A673 (cell line): ENCODE results near the gene TLE6.

ENCODE experiments used
- CTCF ChIP-seq: fragments of 300-800, 200-600 bp; sonication (generic); conservative IDR thresholded peaks from 2 replicates; pipeline ENCODE4 v1.5.1; 2017; ENCODE audit warnings: low read depth, mild to moderate bottlenecking, antibody characterized with exemption, low read length, moderate library complexity, mixed read lengths
- EZH2 ChIP-seq: fragments of 200-600 bp; sonication (generic); IDR thresholded peaks from 2 replicates; pipeline ENCODE4 v1.6.1; 2017; ENCODE audit warnings: borderline replicate concordance, low read depth, mild to moderate bottlenecking, mixed read lengths, antibody characterized with exemption, low read length; ENCODE audit not compliant: poor library complexity, severe bottlenecking

GRCh38 chr19:2997720-2998119, 20.4 kb downstream of the TLE6 start:
- no peak for TF ChIP-seq EZH2
- no peak for TF ChIP-seq CTCF
